Heart right ventricle (tissue), 16 donors: ENCODE measurements around the gene ATP1A2. TPM values are rescaled to one million over a fixed set of nuclear protein-coding genes. Genes with fewer than 3 reads are reported as not detected.
A peak's percentile ranks its signal among the peaks of the same experiment; 100 is the strongest.

Source experiments
- ATAC-seq, 8 donors: fragments of 200-7000 bp; cut with Tn5 transposase; one replicate each; pipeline ENCODE4 v1.9.1; 2020; ENCODE audit warnings: mild to moderate bottlenecking in 8 of 8, moderate library complexity in 8 of 8, moderate number of reproducible peaks in 1 of 8
- DNase-seq, 2 donors: peaks; one replicate each; pipeline ENCODE4 v3.0.0-alpha.2; 2020
- H3K27ac ChIP-seq, 10 donors: fragments of 200-600 bp; sonication (generic) in 2 of 10; one replicate each; pipeline versions ENCODE4 v1.5.0 to v1.8.0; 2020 to 2022; ENCODE audit warnings: mild to moderate bottlenecking in 3 of 10
- H3K27me3 ChIP-seq, 7 donors: fragments of 200-600 bp; one replicate each; pipeline ENCODE4 v1.8.0; 2021 to 2022; ENCODE audit warnings: mild to moderate bottlenecking in 2 of 7
- H3K36me3 ChIP-seq, 9 donors: fragments of 200-600 bp; sonication (generic) in 1 of 9; one replicate each; pipeline versions ENCODE4 v1.5.0 to v1.8.0; 2020 to 2022; ENCODE audit warnings: mild to moderate bottlenecking in 2 of 9
- H3K4me1 ChIP-seq, 9 donors: fragments of 200-600 bp; sonication (generic) in 1 of 9; one replicate each; pipeline versions ENCODE4 v1.5.0 to v1.8.0; 2020 to 2022; ENCODE audit warnings: mild to moderate bottlenecking in 4 of 9
- H3K4me3 ChIP-seq, 10 donors: fragments of 200-600 bp; sonication (generic) in 2 of 10; one replicate each; pipeline versions ENCODE4 v1.5.0 to v1.8.0; 2020 to 2022; ENCODE audit warnings: mild to moderate bottlenecking in 7 of 10, moderate library complexity in 2 of 10
- H3K9me3 ChIP-seq, 11 donors: fragments of 200-600 bp in 10 of 11; sonication (generic) in 2 of 11; one replicate each; pipeline versions ENCODE4 v1.5.0 to v1.8.0; 2013 to 2022; ENCODE audit warnings: mild to moderate bottlenecking in 2 of 11, control low read depth in 1 of 11, moderate library complexity in 1 of 11
- CTCF ChIP-seq, 9 donors: fragments of 200-600 bp; sonication (generic) in 2 of 9; IDR thresholded peaks; one replicate each; pipeline versions ENCODE4 v1.5.0 to v1.8.0; 2021 to 2022; ENCODE audit warnings: antibody characterized with exemption in 9 of 9, mild to moderate bottlenecking in 5 of 9, moderate library complexity in 1 of 9
- WGBS, 2 donors: extraction: QIAGEN DNeasy Blood & Tissue Kit; methylation state at CpG; one replicate each; pipeline ENCODE4 v1.1.7; 2013; ENCODE audit warnings: inconsistent platforms in 1 of 2; 5-methylcytosine and 5-hydroxymethylcytosine counted together
- intact Hi-C, 10 donors: fragments of 100-400 bp; cut with DNase I; formaldehyde crosslinking; loops; one replicate each; pipeline versions ENCODE4 v1.11.1 to v1.14.2; 2022
- polyA plus RNA-seq, 2 donors: library from polyadenylated mRNA; stranded (reverse); fragments of 200-250 nt; gene quantifications; one replicate each; pipeline ENCODE4 v1.2.3, GENCODE V29; 2013
- total RNA-seq, 10 donors: library from RNA; stranded (reverse); fragmentation: NEBNext Ultra II Directional in 3 of 10; extraction: Animal tissue kit (Norgen Biotek cat#: 25700) in 3 of 10; gene quantifications; one replicate each; pipeline versions ENCODE4 v1.2.1 to v1.2.4, GENCODE V29; 2021 to 2023
- donor health status: Arrhythmogenic right ventricular cardiomyopathy.
- donor health status: ischemic (EF 13 %, LVEDD 7.1; RV severe dilation, severe dysfunction).
- donor health status: healthy with polysubstance abuse.
- donor health status: DM: no; HTN: yes; CAD: no.
- donor health status: DM: no; HTN: no; CAD: no.
- donor health status: ischemic (EF 25% LVEDD 6.9; RV normal size, moderate dysfunction).
- donor health status: ischemic (EF 25% LVEDD 5.7; RV mildly dilated, moderate dysfunction).
- donor health status: healthy.
- donor health status: DM: yes; HTN: yes; CAD: no.
- donor health status: Ischemic cardiomyopathy.
- donor health status: ischemic (EF 35%, LVEDD 5.7; RV mildly dilated, moderate dysfunction).
- donor health status: nonischemic (EF 11% LVEDD 7.7; RV severe dilation, severe dysfunction).
- donor health status: DM: yes; HTN: yes; CAD: no.
- donor health status: PGD.
- donor health status: ischemic (EF 29% LVEDD 5.4; RV normal size, mild dysfunction).
- donor health status: nonischemic (EF 23%, LVEDD 6.1; RV moderate dilation, normal function).

ATP1A2 gene
- total and polyA plus RNA-seq, 12 donors = 14.2 to 342 (median 190) TPM

GRCh38 chr1:160101717-160102522, 13.6 kb upstream of the ATP1A2 start:
- TF ChIP-seq CTCF (IDR thresholded peaks at IDR 0.05) = no peak
- H3K4me3 ChIP-seq = no peak overlapping the region
- DNase-seq (no peak), ATAC-seq (no peak)
- WGBS, 2 donors = 57 to 61% methylated on average over 9 of the region's 9 CpGs
- no peaks in the 10 kb centered on the region for H3K9me3 ChIP-seq
- peaks cover 15 to 58% (median 31%) of the 10 kb centered on the region in 9 donors for H3K4me1 ChIP-seq
- peak overlapping the region in 9 of 10 donors; percentile 44 to 97 (median 75) for H3K27ac ChIP-seq
- no peaks in the 10 kb centered on the region for H3K27me3 ChIP-seq
- no peaks in the 10 kb centered on the region for H3K36me3 ChIP-seq
- intact Hi-C loops = loop anchor here in 9 of 10 donors (1.0 to 10.0 kb wide), 17 partner anchors 70 to 275 kb away; partner anchors contain the start of genes CASQ1 (in 3 of the 9) and PEA15 (in 1 of the 9)

GRCh38 chr1:160103658-160104408, 11.7 kb upstream of the ATP1A2 start:
- WGBS, 2 donors = 54 to 63% methylated on average over 6 of the region's 6 CpGs
- Histone ChIP-seq H3K27me3 (no peaks in the 10 kb centered on the region), H3K27ac (peak overlapping the region in 3 of 10 donors; percentile 24 to 47 (median 28)), H3K36me3 (no peaks in the 10 kb centered on the region), H3K9me3 (no peaks in the 10 kb centered on the region), H3K4me1 (peaks cover 7 to 48% (median 19%) of the 10 kb centered on the region in 9 donors), H3K4me3 (no peak overlapping the region)
- TF ChIP-seq CTCF (IDR thresholded peaks at IDR 0.05) = no peak
- ATAC-seq (no peak), DNase-seq (no peak)
- intact Hi-C loops = loop anchor here in 8 of 10 donors (5.0 to 10.0 kb wide), 10 partner anchors 68 to 271 kb away; partner anchors contain the start of genes CASQ1 (in 3 of the 8) and PEA15 (in 1 of the 8)

GRCh38 chr1:160104486-160104885, 11.1 kb upstream of the ATP1A2 start:
- Histone ChIP-seq H3K9me3 (no peaks in the 10 kb centered on the region), H3K4me3 (no peak overlapping the region), H3K27ac (peak overlapping the region in 3 of 10 donors; percentile 24 to 47 (median 28)), H3K4me1 (peaks cover 7 to 50% (median 23%) of the 10 kb centered on the region in 9 donors), H3K36me3 (no peaks in the 10 kb centered on the region), H3K27me3 (no peaks in the 10 kb centered on the region)
- no peak for TF ChIP-seq CTCF (IDR thresholded peaks at IDR 0.05)
- WGBS, 2 donors = 50 to 63% methylated on average over 3 of the region's 3 CpGs
- DNase-seq = no peak
- ATAC-seq = no peak
- intact Hi-C loops = loop anchor here in 8 of 10 donors (5.0 to 10.0 kb wide), 10 partner anchors 68 to 270 kb away; partner anchors contain the start of genes CASQ1 (in 3 of the 8) and PEA15 (in 1 of the 8)

- TF ChIP-seq CTCF (IDR thresholded peaks at IDR 0.05) = no peak
- DNase-seq (no peak), ATAC-seq (no peak)
- no peak overlapping the region for H3K4me3 ChIP-seq
- WGBS, 2 donors = 97 to 98% methylated on average over 5 of the region's 5 CpGs
- H3K4me1 ChIP-seq = peaks cover 7 to 52% (median 23%) of the 10 kb centered on the region in 9 donors
- no peaks in the 10 kb centered on the region for H3K27me3 ChIP-seq
- no peaks in the 10 kb centered on the region for H3K36me3 ChIP-seq
- no peak overlapping the region for H3K27ac ChIP-seq
- intact Hi-C loops = loop anchor here in 6 of 10 donors (10.0 kb wide), 4 partner anchors 90 to 270 kb away; partner anchors contain the start of gene CASQ1 (in 1 of the 6)
- no peaks in the 10 kb centered on the region for H3K9me3 ChIP-seq
These were observed 10.4 kb upstream of the ATP1A2 start for GRCh38 chr1:160105155-160105554.
